Neural progenitor cell (in vitro differentiated cells): ENCODE results near the gene LMF2.

ENCODE experiments used
- EZH2 ChIP-seq: fragments of 200-600 bp; sonication (generic); IDR thresholded peaks from 2 replicates; pipeline ENCODE4 v1.6.1; 2017; ENCODE audit warnings: antibody characterized with exemption, mild to moderate bottlenecking, moderate library complexity
- EZH2phosphoT487 ChIP-seq: fragments of 200-600 bp; sonication (generic); IDR thresholded peaks from 2 replicates; pipeline ENCODE4 v1.6.1; 2017; ENCODE audit warnings: antibody characterized with exemption
- TF ChIP-seq, protein P1 (sequence below): fragments of 200-600 bp; sonication (generic); IDR thresholded peaks from 2 replicates; pipeline ENCODE4 v1.5.1; 2017; ENCODE audit warnings: antibody characterized with exemption, mild to moderate bottlenecking

DNA sequence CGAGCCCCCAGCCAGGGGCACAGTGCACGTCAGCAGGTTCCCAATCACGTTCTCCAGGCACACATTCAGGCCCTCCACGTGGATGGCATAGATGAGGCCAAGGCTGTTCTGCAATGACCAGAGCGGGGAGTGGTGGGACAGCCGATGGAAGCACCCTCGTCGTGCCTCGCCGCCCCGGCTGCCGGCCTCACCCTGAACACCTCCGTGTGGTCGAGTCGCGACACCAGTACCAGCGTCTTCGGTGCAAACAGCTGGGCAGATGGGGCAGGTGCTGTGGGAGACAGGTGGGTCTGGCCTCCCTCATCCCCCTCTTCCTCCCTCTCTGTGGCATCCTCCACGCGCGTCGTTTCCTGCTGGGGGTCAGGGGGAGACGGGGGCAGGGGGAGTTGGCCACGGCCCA is 40.2 kb downstream of the LMF2 start:
- TF ChIP-seq, protein P1, sequence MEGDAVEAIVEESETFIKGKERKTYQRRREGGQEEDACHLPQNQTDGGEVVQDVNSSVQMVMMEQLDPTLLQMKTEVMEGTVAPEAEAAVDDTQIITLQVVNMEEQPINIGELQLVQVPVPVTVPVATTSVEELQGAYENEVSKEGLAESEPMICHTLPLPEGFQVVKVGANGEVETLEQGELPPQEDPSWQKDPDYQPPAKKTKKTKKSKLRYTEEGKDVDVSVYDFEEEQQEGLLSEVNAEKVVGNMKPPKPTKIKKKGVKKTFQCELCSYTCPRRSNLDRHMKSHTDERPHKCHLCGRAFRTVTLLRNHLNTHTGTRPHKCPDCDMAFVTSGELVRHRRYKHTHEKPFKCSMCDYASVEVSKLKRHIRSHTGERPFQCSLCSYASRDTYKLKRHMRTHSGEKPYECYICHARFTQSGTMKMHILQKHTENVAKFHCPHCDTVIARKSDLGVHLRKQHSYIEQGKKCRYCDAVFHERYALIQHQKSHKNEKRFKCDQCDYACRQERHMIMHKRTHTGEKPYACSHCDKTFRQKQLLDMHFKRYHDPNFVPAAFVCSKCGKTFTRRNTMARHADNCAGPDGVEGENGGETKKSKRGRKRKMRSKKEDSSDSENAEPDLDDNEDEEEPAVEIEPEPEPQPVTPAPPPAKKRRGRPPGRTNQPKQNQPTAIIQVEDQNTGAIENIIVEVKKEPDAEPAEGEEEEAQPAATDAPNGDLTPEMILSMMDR, result no peak
- no peak for TF ChIP-seq EZH2
- TF ChIP-seq EZH2phosphoT487, result no peak
